ENCODE results near the gene SAP30L. TPM values are rescaled to one million over a fixed set of nuclear protein-coding genes. Genes with fewer than 3 reads are reported as not detected.
A peak's percentile ranks its signal among the peaks of the same experiment; 100 is the strongest.

The SAP30L gene
- total and polyA plus RNA-seq, 2 experiments from 2014 or later: 9.4 to 26.0 TPM

DNA sequence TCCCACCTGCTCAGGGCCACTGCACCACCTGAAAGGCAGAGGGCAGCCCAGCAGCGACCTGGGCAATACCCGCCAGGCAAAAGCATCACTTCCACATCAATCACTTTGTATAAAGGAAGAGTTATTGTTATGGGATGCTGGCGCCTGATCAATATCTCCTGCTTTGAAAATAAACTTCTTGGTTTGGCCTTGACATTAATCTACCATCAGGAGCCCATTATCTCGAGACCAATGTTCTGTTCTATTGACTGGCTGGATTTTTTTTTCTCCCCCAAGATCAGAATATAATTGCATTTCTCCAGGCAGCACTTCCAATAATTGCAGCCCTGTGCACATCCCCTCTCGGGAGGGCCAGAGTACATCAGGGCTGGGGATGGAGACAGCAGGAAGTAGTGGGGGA, 44.4 kb upstream of the SAP30L start:
- Histone ChIP-seq H3K4me3 (no peak overlapping the region), H3K36me3 (ENCODE audit: low read depth) (no peaks in the 10 kb centered on the region), H3K4me2 (ENCODE audit: unreplicated experiment) (no peak overlapping the region), H3F3A (ENCODE audit: insufficient read depth) (no peaks in the 10 kb centered on the region), H3K4me1 (ENCODE audit: insufficient read depth) (no peaks in the 10 kb centered on the region), H3K9me2 (ENCODE audit: insufficient read depth) (no peaks in the 10 kb centered on the region), H3K27ac (no peak overlapping the region), H3K9ac (no peak overlapping the region), H3K79me2 (ENCODE audit: insufficient read depth) (no peaks in the 10 kb centered on the region), H3K27me3 (replicated peaks; ENCODE audit: insufficient read depth) (no peaks in the 10 kb centered on the region), H4K20me1 (ENCODE audit: insufficient read depth) (no peaks in the 10 kb centered on the region), H3K9me3 (ENCODE audit: low read depth) (no peaks in the 10 kb centered on the region), H2AFZ (no peak overlapping the region)
- WGBS, 2 experiments (ENCODE audit: low coverage in 1 of 2, low lambda C conversion rate in 2 of 2, missing lambda C conversion rate in 2 of 2): 89 to 92% methylated on average over 5 of the region's 5 CpGs
- in situ Hi-C loops (cut with MboI): loop anchor here (25.0 kb wide), 1 partner anchor 214 kb away; the partner anchor contains the start of gene GALNT10
- no peak for DNase-seq
- TF ChIP-seq EZH2 (IDR thresholded peaks at IDR 0.05; ENCODE audit: insufficient read depth, poor library complexity, severe bottlenecking) (no peak), EZH2phosphoT487 (IDR thresholded peaks at IDR 0.05; ENCODE audit: insufficient read depth, low read depth) (no peak)

DNA sequence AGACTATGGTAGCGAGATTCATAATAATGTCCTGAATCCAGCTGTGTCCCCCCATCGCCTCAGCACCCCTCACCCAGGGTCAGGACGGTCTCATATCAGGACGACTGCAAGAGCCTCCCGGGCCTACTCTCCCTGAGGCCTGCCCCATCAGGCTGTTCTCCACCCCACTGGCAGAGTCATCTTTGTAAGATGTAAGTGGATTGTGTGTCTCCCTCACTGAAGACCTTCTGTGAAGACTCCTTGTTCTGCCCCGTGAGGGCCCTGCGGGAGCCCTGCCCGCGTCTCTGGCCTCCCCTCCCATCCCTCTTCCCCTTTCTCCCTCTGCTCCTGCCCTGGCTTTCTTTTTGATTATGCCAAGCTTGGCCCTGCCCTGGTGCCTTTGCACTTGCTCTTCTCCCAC, 43.9 kb upstream of the SAP30L start:
- no peak for DNase-seq
- Histone ChIP-seq H3F3A (ENCODE audit: insufficient read depth) (no peaks in the 10 kb centered on the region), H3K9ac (no peak overlapping the region), H3K4me3 (no peak overlapping the region), H2AFZ (no peak overlapping the region), H3K9me2 (ENCODE audit: insufficient read depth) (no peaks in the 10 kb centered on the region), H3K4me1 (ENCODE audit: insufficient read depth) (no peaks in the 10 kb centered on the region), H3K79me2 (ENCODE audit: insufficient read depth) (no peaks in the 10 kb centered on the region), H3K27ac (no peak overlapping the region), H3K36me3 (ENCODE audit: low read depth) (no peaks in the 10 kb centered on the region), H3K27me3 (replicated peaks; ENCODE audit: insufficient read depth) (no peaks in the 10 kb centered on the region), H4K20me1 (ENCODE audit: insufficient read depth) (no peaks in the 10 kb centered on the region), H3K4me2 (ENCODE audit: unreplicated experiment) (no peak overlapping the region), H3K9me3 (ENCODE audit: low read depth) (no peaks in the 10 kb centered on the region)
- in situ Hi-C loops (cut with MboI): loop anchor here (25.0 kb wide), 1 partner anchor 215 kb away; the partner anchor contains the start of gene GALNT10
- TF ChIP-seq EZH2phosphoT487 (IDR thresholded peaks at IDR 0.05; ENCODE audit: insufficient read depth, low read depth) (no peak), EZH2 (IDR thresholded peaks at IDR 0.05; ENCODE audit: insufficient read depth, poor library complexity, severe bottlenecking) (no peak)
- WGBS, 2 experiments (ENCODE audit: low coverage in 1 of 2, low lambda C conversion rate in 2 of 2, missing lambda C conversion rate in 2 of 2): 97 to 99% methylated on average over 7 to 9 of the region's 9 CpGs

DNA sequence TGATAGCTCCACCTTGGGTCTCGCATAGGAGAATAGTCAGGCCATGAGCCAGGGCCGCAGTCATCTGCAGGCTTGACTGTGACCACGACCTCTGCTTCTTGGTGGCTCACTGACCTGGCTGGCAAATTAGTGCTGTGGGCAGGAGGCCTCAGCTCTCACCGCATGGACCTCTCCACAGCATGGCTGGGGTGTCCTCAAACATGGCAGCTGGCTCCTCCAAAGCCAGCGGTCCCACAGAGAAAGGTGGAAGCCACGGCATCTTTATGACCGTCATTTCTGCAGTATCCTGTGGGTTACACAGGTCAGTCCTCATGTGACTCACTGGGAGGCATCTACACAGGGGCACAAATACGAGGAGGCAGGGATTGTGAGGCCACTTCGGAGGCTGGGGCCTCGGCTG, 43.2 kb upstream of the SAP30L start:
- TF ChIP-seq EZH2phosphoT487 (IDR thresholded peaks at IDR 0.05; ENCODE audit: insufficient read depth, low read depth) (no peak), EZH2 (IDR thresholded peaks at IDR 0.05; ENCODE audit: insufficient read depth, poor library complexity, severe bottlenecking) (no peak)
- Histone ChIP-seq H3K9me3 (ENCODE audit: low read depth) (no peaks in the 10 kb centered on the region), H3K27ac (no peak overlapping the region), H3K4me3 (no peak overlapping the region), H3F3A (ENCODE audit: insufficient read depth) (no peaks in the 10 kb centered on the region), H3K27me3 (replicated peaks; ENCODE audit: insufficient read depth) (no peaks in the 10 kb centered on the region), H3K4me1 (ENCODE audit: insufficient read depth) (no peaks in the 10 kb centered on the region), H3K36me3 (ENCODE audit: low read depth) (no peaks in the 10 kb centered on the region), H3K4me2 (ENCODE audit: unreplicated experiment) (no peak overlapping the region), H2AFZ (no peak overlapping the region), H3K79me2 (ENCODE audit: insufficient read depth) (no peaks in the 10 kb centered on the region), H4K20me1 (ENCODE audit: insufficient read depth) (no peaks in the 10 kb centered on the region), H3K9me2 (ENCODE audit: insufficient read depth) (no peaks in the 10 kb centered on the region), H3K9ac (no peak overlapping the region)
- 86 to 88% methylated on average over 10 of the region's 10 CpGs for WGBS, 2 experiments (ENCODE audit: low coverage in 1 of 2, low lambda C conversion rate in 2 of 2, missing lambda C conversion rate in 2 of 2)
- DNase-seq: no peak
- in situ Hi-C loops (cut with MboI): loop anchor here (25.0 kb wide), 1 partner anchor 215 kb away; the partner anchor contains the start of gene GALNT10

DNA sequence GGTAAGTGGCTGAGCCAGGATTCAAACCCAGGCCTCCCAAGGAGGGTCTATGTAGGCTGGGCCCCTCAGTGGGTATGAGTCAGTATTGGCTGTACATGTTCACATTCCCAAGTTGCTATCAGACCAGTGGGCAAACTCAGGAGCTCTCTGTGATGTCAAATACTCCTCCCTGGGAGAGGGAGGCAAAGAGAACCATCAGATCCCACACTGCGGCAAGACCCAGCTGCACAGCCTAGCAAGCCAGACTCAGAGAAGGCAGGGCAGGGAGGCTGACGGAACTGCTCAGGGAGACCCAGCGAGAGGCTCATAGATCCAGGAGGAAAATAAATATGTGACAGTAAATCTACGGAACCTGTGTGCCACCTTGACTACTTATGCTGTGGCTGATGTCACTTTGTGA, 42.6 kb upstream of the SAP30L start:
- H3K79me2 ChIP-seq (ENCODE audit: insufficient read depth): no peaks in the 10 kb centered on the region
- in situ Hi-C loops (cut with MboI): loop anchor here (25.0 kb wide), 1 partner anchor 216 kb away; the partner anchor contains the start of gene GALNT10
- 92 to 98% methylated on average over 4 of the region's 4 CpGs for WGBS, 2 experiments (ENCODE audit: low coverage in 1 of 2, low lambda C conversion rate in 2 of 2, missing lambda C conversion rate in 2 of 2)
- H3K9ac ChIP-seq: no peak overlapping the region
- H2AFZ ChIP-seq: no peak overlapping the region
- peak; percentile 12 for DNase-seq
- no peaks in the 10 kb centered on the region for H4K20me1 ChIP-seq (ENCODE audit: insufficient read depth)
- H3K27me3 ChIP-seq (replicated peaks; ENCODE audit: insufficient read depth): no peaks in the 10 kb centered on the region
- H3K4me2 ChIP-seq (ENCODE audit: unreplicated experiment): no peak overlapping the region
- H3F3A ChIP-seq (ENCODE audit: insufficient read depth): no peaks in the 10 kb centered on the region
- no peaks in the 10 kb centered on the region for H3K9me3 ChIP-seq (ENCODE audit: low read depth)
- TF ChIP-seq EZH2phosphoT487 (IDR thresholded peaks at IDR 0.05; ENCODE audit: insufficient read depth, low read depth) (no peak), EZH2 (IDR thresholded peaks at IDR 0.05; ENCODE audit: insufficient read depth, poor library complexity, severe bottlenecking) (no peak)
- no peaks in the 10 kb centered on the region for H3K36me3 ChIP-seq (ENCODE audit: low read depth)
- no peaks in the 10 kb centered on the region for H3K4me1 ChIP-seq (ENCODE audit: insufficient read depth)
- no peak overlapping the region for H3K27ac ChIP-seq
- H3K4me3 ChIP-seq: no peak overlapping the region
- H3K9me2 ChIP-seq (ENCODE audit: insufficient read depth): no peaks in the 10 kb centered on the region
